Measurements from ENCODE around the gene ANKRD65. TPM values are rescaled to one million over a fixed set of nuclear protein-coding genes. Genes with fewer than 3 reads are reported as not detected.
"Not testable (repeated sequence)": the region's sequence is repeated elsewhere in the genome, so short reads cannot be mapped to it uniquely, and the experiment has no call there.

Gene ANKRD65
- polyA plus RNA-seq, 4 donors: 1.6 to 23.4 (median 9.1) TPM

- no peak for DNase-seq (ENCODE audit: low read depth in 4 of 4, low spot score in 3 of 4)
These were observed 2.4 kb downstream of the ANKRD65 start for GRCh38 chr1:1418464-1419362.

GRCh38 chr1:1417825-1418463 lies 3.1 kb downstream of the ANKRD65 start:
- not testable (repeated sequence) for DNase-seq (ENCODE audit: low read depth in 4 of 4, low spot score in 3 of 4)

DNA sequence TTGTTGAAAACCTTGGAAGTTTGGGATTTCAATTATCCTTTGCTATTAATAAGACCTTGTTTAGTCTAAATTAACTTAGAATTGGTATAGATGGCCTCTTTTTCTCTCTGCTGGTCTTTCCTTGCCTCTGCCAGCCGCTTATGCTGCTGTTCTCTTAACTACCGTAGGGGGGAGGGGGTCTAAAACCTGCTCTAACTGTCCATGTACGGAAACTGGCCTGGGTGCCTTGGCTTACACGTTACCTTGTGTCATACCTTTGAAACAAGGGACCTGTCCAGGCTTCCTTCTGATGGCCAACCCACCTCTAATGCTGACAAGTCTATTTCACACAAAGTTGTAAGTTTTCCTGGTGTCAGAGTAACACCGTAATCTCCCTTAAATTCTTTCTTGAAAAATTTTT lies 3.7 kb downstream of the ANKRD65 start:
- not testable (repeated sequence) for DNase-seq (ENCODE audit: low read depth in 4 of 4, low spot score in 3 of 4)

GRCh38 chr1:1415751-1416150 lies 5.3 kb downstream of the ANKRD65 start:
- no peak for DNase-seq (ENCODE audit: low read depth in 4 of 4, low spot score in 3 of 4)

GRCh38 chr1:1412311-1412902 lies 8.7 kb downstream of the ANKRD65 start:
- not testable (repeated sequence) for DNase-seq (ENCODE audit: low read depth in 4 of 4, low spot score in 3 of 4)

DNA sequence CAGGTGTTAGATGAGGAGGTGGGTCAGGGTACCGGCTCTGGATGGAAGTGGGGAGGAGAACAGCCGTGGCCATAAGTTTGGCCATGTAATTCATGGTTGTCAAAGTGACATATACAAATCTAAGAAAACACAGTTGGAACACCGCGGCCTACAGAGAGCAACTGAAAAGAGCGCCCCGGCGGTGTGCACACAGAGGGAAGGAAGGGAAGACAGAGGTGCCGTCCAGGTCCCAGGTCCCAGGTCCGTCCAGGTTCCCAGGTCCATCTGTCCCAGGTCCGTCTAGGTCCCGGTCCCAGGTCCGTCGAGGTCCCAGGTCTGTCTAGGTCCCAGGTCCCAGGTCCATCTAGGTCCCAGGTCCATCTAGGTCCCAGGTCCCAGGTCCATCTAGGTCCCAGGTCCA lies 9.4 kb downstream of the ANKRD65 start:
- no peak for DNase-seq (ENCODE audit: low read depth in 4 of 4, low spot score in 3 of 4)

DNA sequence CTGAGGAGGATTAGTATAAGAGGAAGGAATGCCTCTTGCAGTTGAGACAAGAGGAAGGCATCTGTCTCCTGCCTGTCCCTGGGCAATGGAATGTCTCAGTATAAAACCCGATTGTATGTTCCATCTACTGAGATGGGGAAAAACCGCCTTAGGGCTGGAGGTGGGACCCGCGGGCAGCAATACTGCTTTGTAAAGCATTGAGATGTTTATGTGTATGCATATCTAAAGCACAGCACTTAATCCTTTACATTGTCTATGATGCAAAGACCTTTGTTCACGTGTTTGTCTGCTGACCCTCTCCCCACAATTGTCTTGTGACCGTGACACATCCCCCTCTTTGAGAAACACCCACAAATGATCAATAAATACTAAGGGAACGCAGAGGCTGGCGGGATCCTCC lies 10.8 kb downstream of the ANKRD65 start:
- not testable (repeated sequence) for DNase-seq (ENCODE audit: low read depth in 4 of 4, low spot score in 3 of 4)

DNA sequence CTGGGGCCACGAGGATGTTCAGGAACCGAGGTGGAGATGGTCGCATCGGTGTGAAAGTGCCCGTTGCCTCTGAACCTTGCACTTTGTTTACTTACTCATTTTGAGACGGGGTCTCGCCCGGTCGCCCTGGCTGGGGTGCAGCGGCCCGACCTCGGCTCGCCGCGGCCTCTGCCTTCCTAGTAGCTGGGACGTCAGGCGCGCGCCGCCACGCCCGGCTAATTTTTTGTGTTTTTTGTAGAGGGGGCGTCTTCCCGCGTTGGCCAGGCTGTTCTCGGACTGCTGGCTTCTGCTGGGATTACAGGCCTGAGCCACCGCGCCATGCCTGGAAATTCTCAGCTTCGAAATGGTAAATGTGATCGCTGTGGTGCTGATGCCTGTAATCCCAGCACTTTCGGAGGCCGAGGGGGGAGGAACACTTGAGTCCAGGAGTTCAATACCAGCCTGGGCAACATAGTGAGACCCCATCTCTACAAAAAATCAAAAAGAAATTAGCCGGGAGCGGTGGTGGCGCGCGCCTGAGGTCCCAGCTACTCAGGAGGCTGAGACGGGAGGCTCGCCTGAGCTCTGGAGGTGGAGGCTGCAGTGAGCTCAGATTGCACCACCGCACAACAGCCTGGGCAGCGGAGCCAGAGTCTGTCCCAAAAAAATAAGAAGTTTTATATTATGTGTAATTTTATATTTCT lies 13.3 kb downstream of the ANKRD65 start:
- DNase-seq (ENCODE audit: low read depth in 4 of 4, low spot score in 3 of 4): no peak

- peak; percentile 80 to 90 (median 85) for DNase-seq (ENCODE audit: low read depth in 4 of 4, low spot score in 3 of 4)
These were observed 14.0 kb downstream of the ANKRD65 start, which contains the start of gene MRPL20 for GRCh38 chr1:1406821-1407635. Gene MRPL20 (minus strand): TSS chr1:1407293. CDS start chr1:1407217, 76 bp downstream.

GRCh38 chr1:1406101-1406820 lies 14.8 kb downstream of the ANKRD65 start:
- no peak for DNase-seq (ENCODE audit: low read depth in 4 of 4, low spot score in 3 of 4)

DNA sequence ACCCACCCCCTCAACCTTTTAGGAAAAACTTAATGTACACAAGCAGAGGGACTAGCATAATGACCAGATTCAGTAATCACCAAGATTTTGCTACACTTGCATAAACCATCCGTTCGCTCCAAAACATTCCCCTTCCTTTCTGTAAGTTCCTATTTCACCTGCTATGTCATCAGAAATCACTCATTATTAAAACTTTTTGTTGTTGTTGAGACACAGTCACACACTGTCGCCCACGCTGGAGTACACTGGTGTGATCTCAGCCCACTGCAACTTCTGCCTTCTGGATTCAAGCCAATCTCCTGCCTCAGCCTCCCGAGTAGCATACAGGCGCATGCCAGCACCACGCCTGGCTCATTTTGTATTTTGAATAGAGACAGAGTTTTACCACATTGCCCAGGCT lies 17.4 kb downstream of the ANKRD65 start:
- DNase-seq (ENCODE audit: low read depth in 4 of 4, low spot score in 3 of 4): no peak

DNA sequence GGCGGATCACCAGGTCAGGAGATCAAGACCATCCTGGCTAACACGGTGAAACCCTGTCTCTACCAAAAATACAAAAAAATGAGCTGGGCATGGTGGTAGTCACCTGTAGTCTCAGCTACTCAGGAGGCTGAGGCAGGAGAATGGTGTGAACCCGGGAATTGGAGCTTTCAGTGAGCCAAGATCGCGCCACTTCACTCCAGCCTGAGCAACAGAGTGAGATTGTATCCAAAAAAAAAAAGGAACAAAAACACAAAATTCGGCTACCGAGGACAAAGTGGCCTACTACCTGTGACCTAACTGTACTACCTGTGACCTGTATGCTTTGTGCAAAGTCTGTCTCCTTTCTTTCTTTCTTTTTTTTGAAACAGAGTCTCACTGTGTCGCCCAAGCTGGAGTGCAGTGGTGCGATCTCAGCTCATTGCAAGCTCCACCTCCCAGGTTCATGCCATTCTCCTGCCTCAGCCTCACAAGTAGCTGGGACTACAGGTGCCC lies 18.1 kb downstream of the ANKRD65 start:
- not testable (repeated sequence) for DNase-seq (ENCODE audit: low read depth in 4 of 4, low spot score in 3 of 4)

DNA sequence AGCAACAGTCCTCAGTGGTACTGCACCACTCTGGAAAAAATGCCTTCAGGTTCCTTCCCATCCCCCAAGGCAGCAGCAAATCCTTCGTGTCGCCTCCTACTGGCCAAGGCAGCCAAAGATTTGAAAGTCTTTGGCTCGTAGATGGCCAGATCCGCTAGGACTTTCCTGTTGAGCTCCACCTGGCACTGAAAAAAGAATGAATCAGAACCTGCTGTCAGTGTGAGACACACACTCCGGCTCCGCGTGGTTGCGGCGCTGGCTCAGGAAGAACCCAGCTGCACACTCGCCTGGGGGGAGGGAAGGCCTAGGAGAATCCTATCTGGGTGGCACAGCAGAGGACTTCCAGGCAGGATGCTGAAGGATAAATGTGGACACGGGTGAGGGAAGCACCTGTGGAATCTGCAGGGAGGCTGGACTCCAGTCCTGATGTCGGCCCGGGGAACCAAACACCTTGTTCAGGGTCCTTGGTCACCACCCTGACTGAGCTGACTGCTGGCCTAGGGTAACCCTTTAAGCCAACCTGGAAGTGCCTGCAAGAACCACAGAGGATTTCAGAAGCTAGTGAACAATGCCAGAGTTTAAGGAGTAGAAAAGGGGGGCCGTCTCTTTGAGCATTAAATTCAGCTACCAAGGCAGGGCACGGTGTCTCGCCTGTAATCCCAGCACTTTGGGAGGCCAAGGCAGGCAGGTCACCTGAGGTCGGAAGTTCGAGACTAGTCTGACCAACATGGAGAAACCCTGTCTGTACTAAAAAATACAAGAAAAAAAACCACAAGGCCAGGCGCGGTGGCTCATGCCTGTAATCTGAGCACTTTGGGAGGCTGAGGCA lies 18.8 kb downstream of the ANKRD65 start:
- no peak for DNase-seq (ENCODE audit: low read depth in 4 of 4, low spot score in 3 of 4)

DNA sequence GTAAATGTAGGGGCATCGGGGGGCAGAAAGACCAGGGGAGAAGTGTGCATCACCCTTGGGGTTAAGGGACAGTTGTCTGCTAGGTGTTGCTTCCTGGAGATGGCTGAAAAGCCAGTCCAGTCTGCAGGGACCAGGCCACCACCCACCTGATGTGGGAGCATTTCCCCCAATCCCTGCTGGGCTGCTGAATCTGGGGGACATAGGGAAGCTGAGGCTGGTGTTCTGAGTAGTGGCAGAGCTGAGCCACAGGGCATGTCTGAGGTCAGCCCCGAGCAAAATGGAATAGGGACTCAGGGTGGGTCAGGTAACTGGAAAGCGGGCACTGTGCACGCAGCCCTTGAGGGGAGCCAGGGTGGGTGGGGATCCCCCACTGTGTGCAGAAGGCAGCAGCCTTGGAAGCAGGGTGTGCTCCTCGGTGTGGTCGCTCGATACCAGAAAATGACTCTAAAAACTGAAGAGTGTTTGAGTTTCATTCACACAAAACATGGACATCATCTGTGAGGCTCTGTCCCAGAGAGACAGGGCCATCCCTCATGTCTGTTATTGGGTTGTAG lies 19.5 kb downstream of the ANKRD65 start:
- DNase-seq (ENCODE audit: low read depth in 4 of 4, low spot score in 3 of 4): no peak

DNA sequence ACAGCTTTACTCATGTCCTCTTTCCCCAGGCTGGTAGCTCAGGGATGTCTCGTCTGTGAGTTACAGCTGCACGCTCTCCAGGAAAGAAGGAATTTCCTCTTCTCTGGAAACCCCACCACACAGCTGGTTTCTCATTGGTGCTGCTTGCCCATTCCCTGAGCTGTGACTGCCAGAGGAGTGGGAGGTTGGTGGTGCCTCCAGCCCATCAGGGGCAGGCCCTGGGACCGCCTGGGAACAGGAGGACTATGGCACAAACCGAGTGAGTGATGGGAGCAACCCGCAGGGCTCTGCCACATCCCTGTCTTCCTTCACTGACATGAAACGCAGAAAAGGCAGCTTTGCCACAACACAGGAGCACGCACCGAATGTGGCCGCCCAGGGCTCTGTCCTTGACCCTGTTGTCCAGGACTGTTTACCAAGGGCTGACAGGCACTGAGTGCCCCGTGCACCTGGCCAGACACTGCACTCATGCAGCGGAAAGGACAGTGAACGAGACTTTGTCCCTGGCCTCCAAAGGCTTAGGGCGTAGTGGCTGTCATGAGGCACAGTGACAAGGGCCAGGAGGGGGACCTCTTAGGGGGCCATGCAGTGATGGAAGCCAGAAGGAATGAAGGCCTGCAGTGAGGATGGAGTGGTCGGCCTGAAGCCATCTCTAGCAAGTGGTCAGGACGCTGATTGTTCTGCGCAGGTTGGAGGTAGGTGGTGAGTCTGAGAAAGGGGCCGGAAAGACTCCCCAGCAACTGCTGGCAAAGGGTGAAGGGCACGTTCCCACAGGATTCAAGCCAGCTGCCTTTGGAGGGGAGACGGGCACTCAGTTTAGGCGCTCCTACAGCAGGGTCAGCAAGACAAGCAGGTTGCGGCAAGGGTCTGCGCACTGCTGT lies 20.3 kb downstream of the ANKRD65 start:
- no peak for DNase-seq (ENCODE audit: low read depth in 4 of 4, low spot score in 3 of 4)

DNA sequence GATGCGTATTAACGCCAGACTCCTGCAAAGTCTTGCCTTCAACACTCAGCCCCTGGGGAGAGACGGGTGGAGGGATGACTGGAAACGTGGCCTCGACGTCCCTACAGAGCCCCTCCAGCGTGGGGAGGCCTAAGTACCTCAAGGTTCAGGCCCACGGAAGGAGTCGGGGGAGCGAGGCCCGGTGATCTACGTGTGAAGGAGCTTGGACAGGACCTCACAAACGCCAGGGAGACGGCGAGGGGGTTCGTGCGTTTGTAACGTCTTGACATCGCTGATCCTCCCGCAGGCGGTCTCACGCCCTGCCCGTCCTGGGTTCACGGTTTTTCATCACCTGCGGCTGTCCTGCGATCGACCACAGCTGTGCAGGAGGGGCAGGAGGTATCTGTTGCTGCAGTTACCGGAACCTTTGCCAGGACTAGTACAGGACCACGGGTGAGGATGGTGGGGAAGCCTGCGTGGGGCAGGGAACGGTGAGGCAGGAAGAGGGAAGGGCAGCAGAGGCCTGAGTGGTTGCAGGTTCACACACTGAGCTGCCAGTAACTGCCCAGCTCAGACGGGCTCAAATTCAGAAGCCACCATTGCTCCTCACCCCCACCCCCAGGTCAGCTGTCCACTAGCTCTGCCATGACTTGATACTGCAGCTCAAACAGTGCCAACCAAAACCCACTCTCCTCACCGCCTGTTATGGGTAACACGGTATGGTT lies 21.1 kb downstream of the ANKRD65 start:
- no peak for DNase-seq (ENCODE audit: low read depth in 4 of 4, low spot score in 3 of 4)

Measured in left renal pelvis (tissue), 4 donors.